Thymus (tissue), 11 donors: ENCODE measurements around the gene COX8A. TPM values are rescaled to one million over a fixed set of nuclear protein-coding genes. Genes with fewer than 3 reads are reported as not detected.
"Not testable (repeated sequence)": the region's sequence is repeated elsewhere in the genome, so short reads cannot be mapped to it uniquely, and the experiment has no call there.

Source experiments
- DNase-seq, 9 donors: peaks; one replicate each; pipeline ENCODE4 v3.0.0-alpha.2; 2013; ENCODE audit warnings: low spot score in 9 of 9, low read depth in 6 of 9, missing footprints in 1 of 9
- H3K27ac ChIP-seq, 2 donors: one replicate each; pipeline ENCODE4 v1.5.1; 2013; ENCODE audit warnings: control low read depth in 1 of 2, low read depth in 1 of 2, low read length in 1 of 2, mild to moderate bottlenecking in 1 of 2, moderate library complexity in 1 of 2
- H3K27me3 ChIP-seq, 2 donors: one replicate each; pipeline ENCODE4 v1.5.1; 2013; ENCODE audit warnings: low read length in 1 of 2; ENCODE audit not compliant: control insufficient read depth in 2 of 2, insufficient read depth in 1 of 2
- H3K36me3 ChIP-seq, 2 donors: one replicate each; pipeline ENCODE4 v1.5.1; 2013; ENCODE audit warnings: low read length in 1 of 2, mild to moderate bottlenecking in 1 of 2, moderate library complexity in 1 of 2; ENCODE audit not compliant: control insufficient read depth in 2 of 2, insufficient read depth in 2 of 2
- H3K4me1 ChIP-seq, 2 donors: one replicate each; pipeline ENCODE4 v1.5.1; 2013; ENCODE audit warnings: low read length in 2 of 2; ENCODE audit not compliant: control insufficient read depth in 2 of 2, insufficient read depth in 2 of 2
- H3K4me3 ChIP-seq, 2 donors: one replicate each; pipeline ENCODE4 v1.5.1; 2013; ENCODE audit warnings: low read length in 2 of 2, control low read depth in 1 of 2, mild to moderate bottlenecking in 1 of 2
- H3K9me3 ChIP-seq, 2 donors: one replicate each; pipeline ENCODE4 v1.5.1; 2013; ENCODE audit warnings: low read length in 1 of 2, mild to moderate bottlenecking in 1 of 2; ENCODE audit not compliant: control insufficient read depth in 2 of 2, insufficient read depth in 1 of 2
- WGBS: extraction: QIAGEN DNeasy Blood & Tissue Kit; methylation state at CpG from one replicate; pipeline ENCODE4 v1.1.7; 2013; 5-methylcytosine and 5-hydroxymethylcytosine counted together
- polyA plus RNA-seq: library from polyadenylated mRNA; stranded (reverse); fragments of 200-250 nt; gene quantifications from one replicate; pipeline ENCODE4 v1.2.3, GENCODE V29; 2013
- total RNA-seq: library from RNA; stranded (reverse); fragments of 120-200 nt; gene quantifications from one replicate; pipeline ENCODE4 v1.2.4, GENCODE V29; 2013
- donor health status: healthy.

The COX8A gene
- total and polyA plus RNA-seq, 2 donors: 411 to 418 TPM

- no peak overlapping the region for H3K27ac ChIP-seq
- H3K4me1 ChIP-seq: peaks cover 0 to 44% of the 10 kb centered on the region in 2 donors
- H3K36me3 ChIP-seq: peaks cover 0 to 3% of the 10 kb centered on the region in 2 donors
- DNase-seq: peak in 2 of 9 donors; percentile 24 to 65
- no peaks in the 10 kb centered on the region for H3K27me3 ChIP-seq
- WGBS: 64% methylated on average over 19 of the region's 19 CpGs
- H3K4me3 ChIP-seq: no peak overlapping the region
- no peaks in the 10 kb centered on the region for H3K9me3 ChIP-seq
Measured at GRCh38 chr11:63961608-63962412, 12.6 kb upstream of the COX8A start.

GRCh38 chr11:63963895-63964294, 10.5 kb upstream of the COX8A start:
- 95% methylated on average over 4 of the region's 4 CpGs for WGBS
- not testable (repeated sequence) for H3K36me3 ChIP-seq, H3K4me3 ChIP-seq, H3K27me3 ChIP-seq, H3K9me3 ChIP-seq, H3K27ac ChIP-seq, DNase-seq
- H3K4me1 ChIP-seq: peaks cover 0 to 29% of the 10 kb centered on the region in 2 donors

- no peak for DNase-seq
- 98% methylated on average over 1 of the region's 1 CpG for WGBS
- no peaks in the 10 kb centered on the region for H3K36me3 ChIP-seq
- no peaks in the 10 kb centered on the region for H3K9me3 ChIP-seq
- H3K4me1 ChIP-seq: peaks cover 0 to 12% of the 10 kb centered on the region in 2 donors
- H3K27me3 ChIP-seq: no peaks in the 10 kb centered on the region
- H3K4me3 ChIP-seq: no peak overlapping the region
- no peak overlapping the region for H3K27ac ChIP-seq
Measured at GRCh38 chr11:63966444-63966843, 8.0 kb upstream of the COX8A start.

GRCh38 chr11:63969461-63969860, 5.0 kb upstream of the COX8A start:
- H3K27me3 ChIP-seq: no peaks in the 10 kb centered on the region
- no peak overlapping the region for H3K4me3 ChIP-seq
- peaks cover 0 to 3% of the 10 kb centered on the region in 2 donors for H3K4me1 ChIP-seq
- H3K27ac ChIP-seq: no peak overlapping the region
- 98% methylated on average over 2 of the region's 2 CpGs for WGBS
- no peaks in the 10 kb centered on the region for H3K36me3 ChIP-seq
- no peak for DNase-seq
- H3K9me3 ChIP-seq: no peaks in the 10 kb centered on the region

- Histone ChIP-seq H3K27ac (no peak overlapping the region), H3K4me3 (no peak overlapping the region), H3K36me3 (peaks cover 0 to 1% of the 10 kb centered on the region in 2 donors), H3K27me3 (no peaks in the 10 kb centered on the region), H3K9me3 (no peaks in the 10 kb centered on the region), H3K4me1 (peaks cover 4 to 11% of the 10 kb centered on the region in 2 donors)
- 78% methylated on average over 5 of the region's 5 CpGs for WGBS
- DNase-seq: no peak
Measured at GRCh38 chr11:63970902-63971301, 3.5 kb upstream of the COX8A start.

GRCh38 chr11:63973912-63974258, 535 bp upstream of the COX8A start:
- not testable (repeated sequence) for DNase-seq, H3K27ac ChIP-seq, H3K27me3 ChIP-seq, H3K9me3 ChIP-seq
- H3K36me3 ChIP-seq: peaks cover 9 to 18% of the 10 kb centered on the region in 2 donors
- WGBS: 71% methylated on average over 18 of the region's 18 CpGs
- peaks cover 7 to 19% of the 10 kb centered on the region in 2 donors for H3K4me1 ChIP-seq
- H3K4me3 ChIP-seq: peak overlapping the region; percentile 4 to 69

- H3K36me3 ChIP-seq: peaks cover 15 to 22% of the 10 kb centered on the region in 2 donors
- no peak overlapping the region for H3K27ac ChIP-seq
- peaks cover 7 to 28% of the 10 kb centered on the region in 2 donors for H3K4me1 ChIP-seq
- no peaks in the 10 kb centered on the region for H3K9me3 ChIP-seq
- no peak for DNase-seq
- no peaks in the 10 kb centered on the region for H3K27me3 ChIP-seq
- H3K4me3 ChIP-seq: no peak overlapping the region
- WGBS: 93% methylated on average over 10 of the region's 10 CpGs
Measured at GRCh38 chr11:63978551-63979239, 4.3 kb downstream of the COX8A start.

GRCh38 chr11:63979426-63979825, 5.0 kb downstream of the COX8A start:
- Histone ChIP-seq H3K27ac (no peak overlapping the region), H3K4me3 (no peak overlapping the region), H3K36me3 (peaks cover 15 to 22% of the 10 kb centered on the region in 2 donors), H3K4me1 (peaks cover 7 to 25% of the 10 kb centered on the region in 2 donors), H3K9me3 (no peaks in the 10 kb centered on the region), H3K27me3 (no peaks in the 10 kb centered on the region)
- DNase-seq: no peak
- 99% methylated on average over 5 of the region's 5 CpGs for WGBS

GRCh38 chr11:63985812-63986155, 11.4 kb downstream of the COX8A start:
- H3K4me3 ChIP-seq: peak overlapping the region; percentile 81 to 97
- peak in 5 of 9 donors; percentile 46 to 79 (median 61) for DNase-seq
- peaks cover 16 to 22% of the 10 kb centered on the region in 2 donors for H3K36me3 ChIP-seq
- WGBS: under 1% methylated on average over 18 of the region's 18 CpGs
- H3K27me3 ChIP-seq: no peaks in the 10 kb centered on the region
- H3K4me1 ChIP-seq: peaks cover 11 to 27% of the 10 kb centered on the region in 2 donors
- H3K9me3 ChIP-seq: no peaks in the 10 kb centered on the region
- peak overlapping the region; percentile 69 to 85 for H3K27ac ChIP-seq
